Measurements from ENCODE around the gene NKX6-2.
"Not testable (repeated sequence)": the region's sequence is repeated elsewhere in the genome, so short reads cannot be mapped to it uniquely, and the experiment has no call there.

Gene NKX6-2

GRCh38 chr10:132802694-132803320 lies 16.9 kb upstream of the NKX6-2 start:
- TF ChIP-seq CTCF (IDR thresholded peaks at IDR 0.05; ENCODE audit: borderline replicate concordance, insufficient read depth, low read depth, low read length) = no peak
- H3K4me3 ChIP-seq (ENCODE audit: low read depth, low read length) = no peak overlapping the region

GRCh38 chr10:132802048-132802447 lies 16.1 kb upstream of the NKX6-2 start:
- no peak for TF ChIP-seq CTCF (IDR thresholded peaks at IDR 0.05; ENCODE audit: borderline replicate concordance, insufficient read depth, low read depth, low read length)
- H3K4me3 ChIP-seq (ENCODE audit: low read depth, low read length) = no peak overlapping the region

GRCh38 chr10:132799865-132800264 lies 13.9 kb upstream of the NKX6-2 start:
- no peak overlapping the region for H3K4me3 ChIP-seq (ENCODE audit: low read depth, low read length)
- TF ChIP-seq CTCF (IDR thresholded peaks at IDR 0.05; ENCODE audit: borderline replicate concordance, insufficient read depth, low read depth, low read length) = no peak

GRCh38 chr10:132798876-132799275 lies 12.9 kb upstream of the NKX6-2 start:
- no peak overlapping the region for H3K4me3 ChIP-seq (ENCODE audit: low read depth, low read length)
- no peak for TF ChIP-seq CTCF (IDR thresholded peaks at IDR 0.05; ENCODE audit: borderline replicate concordance, insufficient read depth, low read depth, low read length)

GRCh38 chr10:132798403-132798802 lies 12.5 kb upstream of the NKX6-2 start:
- TF ChIP-seq CTCF (IDR thresholded peaks at IDR 0.05; ENCODE audit: borderline replicate concordance, insufficient read depth, low read depth, low read length) = no peak
- H3K4me3 ChIP-seq (ENCODE audit: low read depth, low read length) = no peak overlapping the region

GRCh38 chr10:132797986-132798385 lies 12.0 kb upstream of the NKX6-2 start:
- not testable (repeated sequence) for H3K4me3 ChIP-seq (ENCODE audit: low read depth, low read length)

GRCh38 chr10:132796846-132797245 lies 10.9 kb upstream of the NKX6-2 start:
- H3K4me3 ChIP-seq (ENCODE audit: low read depth, low read length) = no peak overlapping the region
- TF ChIP-seq CTCF (IDR thresholded peaks at IDR 0.05; ENCODE audit: borderline replicate concordance, insufficient read depth, low read depth, low read length) = no peak
